Measurements from ENCODE around the gene ARID5B. TPM values are rescaled to one million over a fixed set of nuclear protein-coding genes. Genes with fewer than 3 reads are reported as not detected.

Gene ARID5B
- total RNA-seq, 1 donor from 2014 or later = 1.1 TPM

- TF ChIP-seq, protein P1, sequence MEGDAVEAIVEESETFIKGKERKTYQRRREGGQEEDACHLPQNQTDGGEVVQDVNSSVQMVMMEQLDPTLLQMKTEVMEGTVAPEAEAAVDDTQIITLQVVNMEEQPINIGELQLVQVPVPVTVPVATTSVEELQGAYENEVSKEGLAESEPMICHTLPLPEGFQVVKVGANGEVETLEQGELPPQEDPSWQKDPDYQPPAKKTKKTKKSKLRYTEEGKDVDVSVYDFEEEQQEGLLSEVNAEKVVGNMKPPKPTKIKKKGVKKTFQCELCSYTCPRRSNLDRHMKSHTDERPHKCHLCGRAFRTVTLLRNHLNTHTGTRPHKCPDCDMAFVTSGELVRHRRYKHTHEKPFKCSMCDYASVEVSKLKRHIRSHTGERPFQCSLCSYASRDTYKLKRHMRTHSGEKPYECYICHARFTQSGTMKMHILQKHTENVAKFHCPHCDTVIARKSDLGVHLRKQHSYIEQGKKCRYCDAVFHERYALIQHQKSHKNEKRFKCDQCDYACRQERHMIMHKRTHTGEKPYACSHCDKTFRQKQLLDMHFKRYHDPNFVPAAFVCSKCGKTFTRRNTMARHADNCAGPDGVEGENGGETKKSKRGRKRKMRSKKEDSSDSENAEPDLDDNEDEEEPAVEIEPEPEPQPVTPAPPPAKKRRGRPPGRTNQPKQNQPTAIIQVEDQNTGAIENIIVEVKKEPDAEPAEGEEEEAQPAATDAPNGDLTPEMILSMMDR (IDR thresholded peaks at IDR 0.05; ENCODE audit: partially characterized antibody, unreplicated experiment) = no peak
- H3K27ac Mint-ChIP-seq (ENCODE audit: unreplicated experiment) = no peak overlapping the region
- no peak overlapping the region for H3K4me3 Mint-ChIP-seq (ENCODE audit: unreplicated experiment)
- H3K4me1 Mint-ChIP-seq (ENCODE audit: low read depth, unreplicated experiment) = peaks cover under 1% of the 10 kb centered on the region
- H3K27me3 Mint-ChIP-seq (ENCODE audit: unreplicated experiment) = peaks cover 4% of the 10 kb centered on the region
- DNase-seq = no peak
- H3K36me3 Mint-ChIP-seq (ENCODE audit: unreplicated experiment) = peaks cover 4% of the 10 kb centered on the region
- H3K9me3 Mint-ChIP-seq (ENCODE audit: unreplicated experiment) = no peaks in the 10 kb centered on the region
Measured at GRCh38 chr10:62031507-62031906, 130.0 kb downstream of the ARID5B start.

DNA sequence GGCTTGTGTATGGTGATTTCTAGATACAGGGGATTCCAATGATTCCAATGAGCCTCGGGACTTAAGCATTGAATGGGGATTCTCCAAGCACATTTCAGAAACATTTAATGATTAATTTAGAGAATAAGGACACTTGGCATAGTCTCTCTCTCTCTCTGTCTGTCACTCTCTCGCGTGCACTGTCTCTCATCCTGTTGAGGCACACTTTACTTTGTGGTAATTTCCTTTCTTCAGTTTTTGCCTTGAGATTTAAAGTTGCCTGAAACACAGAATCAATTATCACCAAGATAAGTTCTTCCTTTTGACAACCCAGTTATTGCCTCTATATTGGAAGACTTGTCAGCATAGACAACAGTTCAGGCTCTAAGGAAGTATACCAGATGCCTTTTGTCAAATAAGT is 131.6 kb downstream of the ARID5B start:
- DNase-seq = no peak

GRCh38 chr10:62034096-62034640 is 132.7 kb downstream of the ARID5B start:
- no peak for DNase-seq
- H3K27me3 Mint-ChIP-seq (ENCODE audit: unreplicated experiment) = peaks cover 2% of the 10 kb centered on the region
- peaks cover 4% of the 10 kb centered on the region for H3K36me3 Mint-ChIP-seq (ENCODE audit: unreplicated experiment)
- H3K4me3 Mint-ChIP-seq (ENCODE audit: unreplicated experiment) = no peak overlapping the region
- H3K4me1 Mint-ChIP-seq (ENCODE audit: low read depth, unreplicated experiment) = peaks cover 13% of the 10 kb centered on the region
- TF ChIP-seq, protein P1 (IDR thresholded peaks at IDR 0.05; ENCODE audit: partially characterized antibody, unreplicated experiment) = no peak
- H3K27ac Mint-ChIP-seq (ENCODE audit: unreplicated experiment) = no peak overlapping the region
- no peaks in the 10 kb centered on the region for H3K9me3 Mint-ChIP-seq (ENCODE audit: unreplicated experiment)

More for the DNA sequence above, 131.6 kb downstream of the ARID5B start:
- Mint-ChIP-seq H3K4me1 (ENCODE audit: low read depth, unreplicated experiment) (peaks cover 8% of the 10 kb centered on the region), H3K4me3 (ENCODE audit: unreplicated experiment) (no peak overlapping the region), H3K27me3 (ENCODE audit: unreplicated experiment) (peaks cover 4% of the 10 kb centered on the region), H3K36me3 (ENCODE audit: unreplicated experiment) (peaks cover 4% of the 10 kb centered on the region), H3K9me3 (ENCODE audit: unreplicated experiment) (no peaks in the 10 kb centered on the region), H3K27ac (ENCODE audit: unreplicated experiment) (no peak overlapping the region)
- TF ChIP-seq, protein P1 (IDR thresholded peaks at IDR 0.05; ENCODE audit: partially characterized antibody, unreplicated experiment) = no peak

DNA sequence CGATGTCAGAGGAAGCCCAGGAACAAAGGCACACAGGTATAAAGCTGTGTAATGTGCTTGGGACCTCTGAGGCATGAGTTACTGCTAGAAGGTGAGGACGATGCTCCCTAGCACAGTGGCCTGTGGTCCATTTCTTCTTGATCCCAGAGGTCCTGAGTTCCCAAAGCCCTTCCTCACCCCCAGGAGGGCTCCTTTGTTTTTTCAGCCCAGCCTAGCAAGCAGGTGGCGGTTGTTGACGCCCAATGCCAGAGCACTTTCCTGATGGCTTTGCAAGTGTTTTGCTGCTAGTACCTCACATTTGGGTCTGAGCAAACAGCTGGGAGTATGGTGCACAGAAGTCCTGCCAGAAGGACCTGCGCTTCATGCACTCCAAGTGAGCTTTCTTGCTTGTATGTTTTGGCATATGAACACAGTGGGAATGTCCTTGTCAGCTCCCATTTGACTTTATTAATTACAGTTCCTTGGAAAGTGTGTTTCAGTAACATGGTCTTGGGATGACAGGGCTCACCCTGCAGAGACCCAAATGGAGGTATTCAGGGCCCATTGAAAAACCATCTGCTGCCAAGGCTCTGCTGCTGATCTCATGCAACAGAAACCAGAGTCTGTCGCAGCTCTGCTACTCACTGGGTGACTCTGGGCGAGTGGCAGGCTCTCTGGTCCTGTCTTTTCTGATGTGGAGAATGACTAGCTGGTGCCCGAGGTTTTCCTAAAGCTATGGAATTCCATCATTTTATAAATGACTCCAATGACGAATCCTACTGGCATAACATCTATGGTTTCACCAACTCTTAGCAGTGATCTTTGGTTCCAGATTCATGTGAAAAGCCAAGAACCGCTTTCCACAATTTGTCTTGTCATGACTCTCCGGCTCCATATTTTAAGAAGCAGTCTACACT is 134.9 kb downstream of the ARID5B start:
- H3K9me3 Mint-ChIP-seq (ENCODE audit: unreplicated experiment) = no peaks in the 10 kb centered on the region
- no peaks in the 10 kb centered on the region for H3K36me3 Mint-ChIP-seq (ENCODE audit: unreplicated experiment)
- H3K4me3 Mint-ChIP-seq (ENCODE audit: unreplicated experiment) = peak overlapping the region; percentile 15
- TF ChIP-seq, protein P1 (IDR thresholded peaks at IDR 0.05; ENCODE audit: partially characterized antibody, unreplicated experiment) = no peak
- H3K27me3 Mint-ChIP-seq (ENCODE audit: unreplicated experiment) = peaks cover 5% of the 10 kb centered on the region
- peaks cover 13% of the 10 kb centered on the region for H3K4me1 Mint-ChIP-seq (ENCODE audit: low read depth, unreplicated experiment)
- peak; percentile 24 for DNase-seq
- H3K27ac Mint-ChIP-seq (ENCODE audit: unreplicated experiment) = peak overlapping the region; percentile 52

All from glutamatergic neuron (in vitro differentiated cells).